Measurements from ENCODE around the gene PLEKHH1.
"Not testable (repeated sequence)": the region's sequence is repeated elsewhere in the genome, so short reads cannot be mapped to it uniquely, and the experiment has no call there.

The PLEKHH1 gene

GRCh38 chr14:67620217-67620785 is 87.2 kb downstream of the PLEKHH1 start:
- no peak for DNase-seq (ENCODE audit: low spot score)
- no peak for FAIRE-seq

GRCh38 chr14:67622675-67623074 is 89.6 kb downstream of the PLEKHH1 start:
- FAIRE-seq (peak; percentile 17), DNase-seq (ENCODE audit: low spot score) (peak; percentile 46)

GRCh38 chr14:67623114-67623513 is 90.0 kb downstream of the PLEKHH1 start:
- DNase-seq (ENCODE audit: low spot score): no peak

GRCh38 chr14:67626131-67626530 is 93.0 kb downstream of the PLEKHH1 start:
- not testable (repeated sequence) for DNase-seq (ENCODE audit: low spot score); FAIRE-seq

More at GRCh38 chr14:67623114-67623513, 90.0 kb downstream of the PLEKHH1 start:
- no peak for FAIRE-seq

- DNase-seq (ENCODE audit: low spot score): no peak
- no peak for FAIRE-seq
Observed at GRCh38 chr14:67627519-67627918, 94.4 kb downstream of the PLEKHH1 start.

- FAIRE-seq (no peak), DNase-seq (ENCODE audit: low spot score) (no peak)
Observed at GRCh38 chr14:67630186-67630585, 97.1 kb downstream of the PLEKHH1 start.

GRCh38 chr14:67630938-67631337 is 97.8 kb downstream of the PLEKHH1 start:
- DNase-seq (ENCODE audit: low spot score) (no peak), FAIRE-seq (no peak)

- FAIRE-seq: no peak
Observed at GRCh38 chr14:67633451-67634147, 100.5 kb downstream of the PLEKHH1 start.

GRCh38 chr14:67636361-67636919 is 103.3 kb downstream of the PLEKHH1 start:
- FAIRE-seq (no peak), DNase-seq (ENCODE audit: low spot score) (peak; percentile 34)

More at GRCh38 chr14:67633451-67634147, 100.5 kb downstream of the PLEKHH1 start:
- DNase-seq (ENCODE audit: low spot score): no peak

- DNase-seq (ENCODE audit: low spot score) (no peak), FAIRE-seq (no peak)
Observed at GRCh38 chr14:67638642-67639041, 105.6 kb downstream of the PLEKHH1 start.
